GM12872 (cell line): ENCODE results near the gene KCNMB2.

Experiments used
- CTCF ChIP-seq: IDR thresholded peaks from 3 replicates; pipeline ENCODE4 v1.5.1; 2011; ENCODE audit warnings: low read depth, mild to moderate bottlenecking, low read length, moderate library complexity; ENCODE audit not compliant: insufficient read depth

KCNMB2 gene

GRCh38 chr3:178629430-178630178 is 93.4 kb downstream of the KCNMB2 start:
- no peak for TF ChIP-seq CTCF

GRCh38 chr3:178631950-178632349 is 95.7 kb downstream of the KCNMB2 start:
- no peak for TF ChIP-seq CTCF

- no peak for TF ChIP-seq CTCF
These were observed 98.7 kb downstream of the KCNMB2 start for GRCh38 chr3:178634975-178635374.

- TF ChIP-seq CTCF: no peak
These were observed 101.6 kb downstream of the KCNMB2 start for GRCh38 chr3:178637802-178638201.

- no peak for TF ChIP-seq CTCF
These were observed 109.3 kb downstream of the KCNMB2 start for GRCh38 chr3:178645503-178645902.

GRCh38 chr3:178646186-178646862 is 110.1 kb downstream of the KCNMB2 start:
- no peak for TF ChIP-seq CTCF

GRCh38 chr3:178655488-178655887 is 119.3 kb downstream of the KCNMB2 start:
- no peak for TF ChIP-seq CTCF
